ENCODE measurements around the gene LEPR.
A peak's percentile ranks its signal among the peaks of the same experiment; 100 is the strongest.

Gene LEPR

GRCh38 chr1:65429078-65429477, 8.6 kb downstream of the LEPR start:
- H3K4me3 ChIP-seq (ENCODE audit: low read depth, low read length) = no peak overlapping the region

DNA sequence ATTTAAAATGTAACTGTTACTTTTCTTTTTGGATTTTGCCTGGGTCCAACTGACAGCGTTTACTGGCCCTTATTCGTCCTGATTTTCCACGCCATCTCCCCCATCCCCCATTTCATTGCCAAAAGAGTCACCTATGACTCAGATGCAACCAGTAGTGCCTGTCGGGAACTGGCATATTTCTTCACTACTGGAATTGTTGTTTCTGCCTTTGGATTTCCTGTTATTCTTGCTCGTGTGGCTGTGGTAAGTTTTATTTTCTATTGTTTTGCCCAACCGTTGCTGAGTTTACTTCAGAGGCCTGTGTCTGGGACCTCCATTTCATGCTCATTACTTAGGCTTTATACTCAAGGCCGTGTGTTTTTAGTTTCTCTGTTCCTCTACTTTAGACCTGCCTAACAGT, 9.3 kb downstream of the LEPR start:
- H3K4me3 ChIP-seq (ENCODE audit: low read depth, low read length) = no peak overlapping the region

More at GRCh38 chr1:65429078-65429477, 8.6 kb downstream of the LEPR start:
- no peak for TF ChIP-seq CTCF (IDR thresholded peaks at IDR 0.05; ENCODE audit: borderline replicate concordance, insufficient read depth, low read depth, low read length)

GRCh38 chr1:65431111-65431705, 10.7 kb downstream of the LEPR start:
- peak; percentile 45; the same call in 1 of the 2 replicates for TF ChIP-seq CTCF (IDR thresholded peaks at IDR 0.05; ENCODE audit: borderline replicate concordance, insufficient read depth, low read depth, low read length)
- no peak overlapping the region for H3K4me3 ChIP-seq (ENCODE audit: low read depth, low read length)

More for the DNA sequence above, 9.3 kb downstream of the LEPR start:
- TF ChIP-seq CTCF (IDR thresholded peaks at IDR 0.05; ENCODE audit: borderline replicate concordance, insufficient read depth, low read depth, low read length) = no peak

DNA sequence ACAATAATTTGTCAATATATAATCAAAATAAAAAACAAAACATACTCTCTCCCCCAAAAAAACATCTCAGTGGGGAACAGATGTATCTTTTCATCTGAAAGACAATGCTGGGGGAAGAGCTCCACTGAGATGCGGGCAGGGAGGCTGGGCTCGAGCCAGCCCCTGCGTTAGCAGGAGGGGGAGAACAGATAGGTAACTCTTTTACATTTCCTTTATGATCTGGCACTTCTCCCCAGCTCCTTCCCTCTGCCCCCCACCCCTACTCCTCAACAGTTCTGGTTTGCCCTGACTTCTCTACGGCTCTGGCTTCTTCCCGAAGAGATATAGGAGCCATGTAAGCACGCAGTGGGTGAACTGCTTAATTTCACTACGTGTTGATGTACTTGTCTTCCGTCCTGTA, 12.4 kb downstream of the LEPR start:
- TF ChIP-seq CTCF (IDR thresholded peaks at IDR 0.05; ENCODE audit: borderline replicate concordance, insufficient read depth, low read depth, low read length) = no peak
- no peak overlapping the region for H3K4me3 ChIP-seq (ENCODE audit: low read depth, low read length)

DNA sequence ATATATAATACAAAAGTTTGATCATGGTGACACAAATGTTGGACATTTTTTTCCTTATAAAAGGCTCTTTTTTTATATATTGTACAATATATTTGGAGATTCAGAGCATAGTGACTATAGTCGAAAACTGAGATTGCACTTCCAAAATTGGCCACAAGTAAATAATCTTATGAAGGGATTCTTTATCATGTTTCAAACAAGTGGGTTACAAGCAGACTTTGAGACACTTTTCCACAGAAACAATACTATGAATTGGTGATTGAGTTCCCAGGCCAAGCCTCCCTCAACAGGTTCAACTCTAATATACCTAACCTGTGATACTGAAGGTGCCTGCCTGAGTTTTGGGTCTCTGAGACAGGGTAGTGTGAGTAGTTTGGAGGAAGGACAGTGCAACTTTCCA, 13.8 kb downstream of the LEPR start:
- TF ChIP-seq CTCF (IDR thresholded peaks at IDR 0.05; ENCODE audit: borderline replicate concordance, insufficient read depth, low read depth, low read length) = no peak
- no peak overlapping the region for H3K4me3 ChIP-seq (ENCODE audit: low read depth, low read length)

DNA sequence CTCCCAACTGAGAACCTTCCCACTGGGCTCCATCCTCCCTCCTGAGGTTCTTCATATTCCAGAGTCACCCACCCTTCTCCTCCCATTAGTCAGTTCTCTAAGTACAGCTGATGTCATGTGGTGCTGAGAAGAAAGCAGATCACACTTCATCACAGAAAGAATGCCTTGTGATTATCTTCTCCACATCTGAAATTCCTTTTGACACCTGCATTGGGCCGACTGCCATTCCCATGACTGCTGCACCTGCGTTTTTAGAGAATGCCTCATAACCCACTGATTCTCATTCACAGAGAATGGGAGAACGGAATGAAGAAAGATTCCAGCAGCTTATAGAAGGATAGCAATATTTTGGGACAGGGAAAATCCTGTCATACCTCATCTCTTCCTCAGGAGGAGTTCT, 14.3 kb downstream of the LEPR start:
- no peak overlapping the region for H3K4me3 ChIP-seq (ENCODE audit: low read depth, low read length)
- TF ChIP-seq CTCF (IDR thresholded peaks at IDR 0.05; ENCODE audit: borderline replicate concordance, insufficient read depth, low read depth, low read length) = no peak

DNA sequence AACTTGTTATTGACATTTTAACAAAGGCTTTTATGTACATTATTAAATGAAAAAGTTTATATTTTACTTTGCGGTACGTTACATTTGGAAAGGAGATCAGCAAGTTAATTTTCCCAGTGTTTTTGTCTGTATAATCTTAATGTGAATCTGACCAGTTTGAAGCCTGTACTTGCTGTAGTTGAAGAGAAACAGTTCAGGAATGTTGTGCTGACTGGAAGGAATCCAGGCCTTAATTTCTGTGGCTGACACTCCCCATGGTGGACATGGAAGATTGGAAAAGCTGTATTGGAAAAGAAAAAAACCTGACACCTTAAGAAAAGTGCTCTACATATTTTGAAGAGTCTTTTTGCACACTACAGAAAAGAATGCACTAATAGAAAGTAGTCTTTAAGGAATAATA, 15.5 kb downstream of the LEPR start:
- TF ChIP-seq CTCF (IDR thresholded peaks at IDR 0.05; ENCODE audit: borderline replicate concordance, insufficient read depth, low read depth, low read length) = no peak
- no peak overlapping the region for H3K4me3 ChIP-seq (ENCODE audit: low read depth, low read length)
